HG03139 (cell line): ENCODE measurements around the gene DOCK1.

ENCODE experiments used
- ATAC-seq: cut with Tn5 transposase; IDR thresholded peaks from one replicate; pipeline ENCODE4 v1.9.1; 2021; ENCODE audit not compliant: unreplicated experiment

DOCK1 gene

DNA sequence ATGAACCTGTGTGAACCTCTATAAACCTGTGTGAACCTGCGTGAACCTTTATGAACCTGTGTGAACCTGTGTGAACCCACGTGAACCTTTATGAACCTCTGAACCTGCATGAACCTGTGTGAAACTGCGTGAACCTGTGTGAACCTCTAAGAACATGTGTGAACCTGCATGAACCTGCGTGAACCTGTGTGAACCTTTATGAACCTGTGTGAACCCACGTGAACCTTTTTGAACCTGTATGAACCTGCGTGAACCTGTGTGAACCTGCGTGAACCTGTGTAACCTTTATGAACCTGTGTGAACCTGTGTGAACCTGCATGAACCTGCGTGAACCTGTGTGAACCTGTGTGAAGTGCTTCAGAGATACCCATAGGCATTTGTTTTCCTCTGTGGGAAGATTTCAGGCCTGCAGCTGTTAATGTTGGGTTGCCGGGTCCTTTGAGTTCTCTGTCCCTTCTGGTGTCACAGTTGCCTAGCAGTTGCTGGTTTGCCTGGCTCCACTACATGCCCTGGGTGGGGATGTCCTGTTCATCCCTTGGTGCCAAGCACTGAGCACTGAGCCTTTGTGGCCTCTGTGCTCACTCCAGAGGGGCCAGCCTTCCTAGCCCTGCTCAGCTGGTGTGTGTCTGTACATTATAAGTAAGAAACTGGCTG, 97.9 kb downstream of the DOCK1 start:
- ATAC-seq = no peak

DNA sequence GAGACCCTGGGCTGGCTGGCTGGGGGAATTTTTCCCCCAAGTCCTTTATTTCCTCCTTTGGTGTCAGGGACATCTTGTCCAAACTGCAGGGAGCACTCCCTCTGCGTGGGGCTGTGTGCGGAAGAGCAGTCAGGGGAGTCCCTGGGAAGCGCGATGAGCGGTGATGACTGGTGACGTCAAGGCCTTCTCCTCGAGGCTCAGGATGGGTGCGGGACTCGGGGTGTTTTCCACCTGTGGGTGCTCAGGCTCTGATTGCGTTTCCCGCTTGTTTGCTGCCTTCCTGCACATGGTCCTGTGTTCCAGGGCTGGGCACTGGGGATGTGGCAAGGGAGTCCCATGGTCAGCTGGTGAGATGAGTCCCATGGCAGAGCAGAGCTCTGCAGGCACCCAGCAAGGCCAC, 101.2 kb downstream of the DOCK1 start:
- ATAC-seq = no peak

DNA sequence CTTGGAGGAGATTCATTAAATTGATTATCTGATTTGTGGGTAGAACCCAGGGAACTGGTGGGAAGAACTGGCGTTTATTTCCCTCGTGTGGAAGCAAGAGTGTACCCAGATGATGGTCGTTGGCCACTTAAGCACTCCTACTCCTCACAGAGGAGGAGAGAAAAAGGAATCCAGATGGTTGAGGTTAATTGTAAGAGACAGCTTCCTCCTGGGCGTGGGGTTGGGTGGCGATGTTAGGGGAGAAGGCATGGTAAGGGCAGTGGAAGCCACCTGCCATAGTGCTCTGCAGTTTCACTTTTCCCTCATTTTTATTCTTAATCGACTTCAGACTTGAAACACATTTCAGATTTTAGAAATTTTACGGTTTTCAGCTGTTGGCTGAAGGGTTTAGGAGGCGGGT, 104.1 kb downstream of the DOCK1 start:
- ATAC-seq = no peak

DNA sequence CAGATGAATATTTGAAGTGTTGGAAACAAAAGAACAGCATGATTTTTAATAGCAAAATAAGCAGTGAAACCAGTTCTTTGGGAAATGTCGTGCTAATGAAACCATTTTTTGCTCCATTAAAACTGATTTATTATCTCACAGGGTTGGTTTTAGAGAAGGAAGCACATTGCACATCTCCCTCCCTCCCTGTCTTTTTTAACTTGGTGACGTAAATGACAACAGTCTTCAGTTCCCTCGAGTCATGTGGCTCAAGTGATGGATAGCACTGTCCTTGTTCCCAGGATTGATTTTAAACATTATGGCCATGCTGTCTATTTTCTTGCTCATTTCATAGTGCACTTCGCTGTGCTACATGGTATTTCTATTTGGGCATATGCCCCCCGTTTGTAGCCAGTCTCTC, 105.9 kb downstream of the DOCK1 start:
- no peak for ATAC-seq

DNA sequence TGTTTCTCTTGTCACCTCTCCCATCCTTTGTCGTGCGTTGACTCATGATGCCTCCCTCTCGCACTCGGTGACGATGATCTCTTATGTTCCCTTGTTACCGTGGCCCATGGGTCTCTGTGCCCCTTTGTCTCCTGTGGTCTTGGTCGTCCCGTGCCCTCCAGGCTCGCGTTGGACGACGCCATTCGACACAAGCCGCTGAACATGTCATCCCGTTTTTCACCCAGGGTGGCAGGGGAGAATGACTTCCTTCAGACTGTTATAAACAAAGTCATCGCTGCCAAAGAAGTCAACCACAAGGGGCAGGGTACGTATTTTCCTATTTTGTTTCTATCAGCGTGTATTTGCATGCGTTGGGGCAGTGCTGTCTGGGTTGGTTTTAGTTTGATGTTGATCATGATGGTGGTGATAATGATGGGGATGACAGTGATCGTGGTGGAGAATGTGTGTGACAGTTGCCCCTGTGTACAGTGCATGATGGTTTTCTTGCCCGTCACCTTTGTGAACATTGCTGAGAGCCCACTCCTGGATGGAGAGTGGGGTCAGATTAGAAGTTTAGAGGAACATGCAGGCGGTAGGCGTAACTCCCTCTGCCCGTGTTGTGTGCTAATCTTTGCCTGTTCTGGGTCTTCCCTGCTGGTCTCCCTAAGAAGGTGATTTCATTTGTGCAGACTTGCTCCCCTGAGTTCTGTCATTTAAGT, 107.0 kb downstream of the DOCK1 start:
- ATAC-seq = no peak

DNA sequence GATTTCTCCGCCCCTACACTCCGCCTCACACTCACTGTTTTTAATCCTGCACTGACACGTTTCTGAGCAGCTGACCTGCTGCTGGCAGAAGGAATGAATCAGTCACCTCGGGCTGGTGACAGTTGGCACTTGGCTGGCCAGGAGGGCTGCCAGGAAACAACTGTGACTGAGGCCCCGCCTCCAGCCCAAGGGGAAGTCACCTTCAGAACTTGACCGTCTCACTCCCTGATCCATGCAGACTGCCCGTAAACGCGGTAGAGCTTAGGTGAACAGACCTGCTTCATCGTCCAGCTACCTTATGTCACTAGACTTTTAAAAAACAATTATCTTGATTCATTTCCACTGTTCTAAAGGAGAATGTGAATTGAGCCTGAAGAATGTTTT, 107.5 kb downstream of the DOCK1 start:
- no peak for ATAC-seq

DNA sequence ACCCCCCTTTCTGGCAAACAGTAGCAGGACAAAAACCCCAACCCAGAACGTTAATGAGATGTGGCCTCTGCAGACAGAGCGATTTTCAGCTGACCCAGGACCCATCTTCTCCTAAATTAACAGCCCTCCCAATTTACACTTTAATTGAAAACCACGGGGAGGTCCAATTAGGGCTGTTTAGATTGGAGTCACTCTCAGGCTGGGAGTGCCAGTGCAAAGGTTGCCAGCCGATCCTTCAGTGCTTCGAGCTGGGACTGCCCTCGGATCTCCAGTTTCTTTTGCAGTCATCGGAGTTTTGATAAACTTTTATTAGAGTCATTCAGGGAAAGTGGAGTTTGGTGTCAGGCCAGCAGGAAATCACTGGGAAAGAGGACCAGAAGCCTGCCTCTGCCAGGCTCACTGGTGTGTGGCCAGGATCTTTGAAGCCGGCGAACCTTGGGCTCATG, 108.0 kb downstream of the DOCK1 start:
- no peak for ATAC-seq

DNA sequence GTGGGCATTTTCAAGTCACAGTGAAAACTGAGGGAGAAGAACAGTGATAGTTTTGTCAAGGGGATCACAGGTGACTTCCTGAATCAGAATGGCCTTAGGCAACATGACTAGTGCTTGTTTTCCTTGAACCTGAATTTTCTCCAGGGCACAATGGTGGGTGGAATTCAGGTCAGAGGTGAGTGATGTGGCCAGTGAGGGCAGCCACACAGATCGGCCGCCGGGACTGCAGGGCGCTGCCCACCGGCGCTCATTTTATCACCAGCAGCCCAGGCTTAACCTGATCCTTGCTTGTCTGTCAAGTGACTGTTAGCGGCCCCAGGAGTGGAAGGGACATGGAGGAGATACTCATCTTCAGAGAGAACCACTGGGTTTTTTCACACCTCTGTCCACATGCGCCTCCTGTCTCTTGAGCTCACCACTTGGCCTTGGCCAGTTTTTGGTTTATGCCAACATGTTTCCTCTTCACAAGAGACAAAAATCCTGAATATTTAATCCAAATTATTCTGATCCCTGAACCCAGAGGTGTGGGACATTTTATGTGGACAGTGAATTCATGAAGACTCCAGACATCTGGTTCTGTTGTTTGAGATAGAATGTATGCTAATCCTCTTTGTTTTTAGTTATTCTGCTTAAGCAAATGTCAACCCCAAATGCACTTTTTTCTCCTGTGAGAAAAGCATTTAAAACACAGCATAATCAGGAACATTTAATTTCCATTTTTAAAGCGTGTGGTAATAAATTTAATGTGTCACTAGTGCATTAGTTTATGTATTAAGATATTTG, 108.7 kb downstream of the DOCK1 start:
- no peak for ATAC-seq

DNA sequence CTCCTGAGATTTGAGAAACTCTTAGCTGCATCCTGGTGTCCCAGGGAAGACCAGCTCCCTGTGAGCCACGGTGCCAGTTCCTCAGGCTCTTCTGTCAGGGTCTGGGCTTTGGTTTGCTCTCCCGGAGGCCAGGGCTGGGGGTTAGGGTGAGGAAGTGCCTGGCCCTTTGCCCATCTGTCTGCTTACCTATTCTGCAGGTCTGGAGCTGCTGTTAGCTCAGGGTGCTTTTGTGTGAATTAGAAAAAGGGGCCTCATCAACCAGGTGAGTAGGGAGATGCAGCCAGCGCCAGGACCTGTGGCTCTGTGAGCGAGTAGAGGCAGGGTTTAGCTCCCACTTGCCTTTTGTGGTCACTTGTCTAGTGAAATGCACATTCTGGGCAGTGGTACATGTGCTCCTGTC, 109.4 kb downstream of the DOCK1 start:
- no peak for ATAC-seq

DNA sequence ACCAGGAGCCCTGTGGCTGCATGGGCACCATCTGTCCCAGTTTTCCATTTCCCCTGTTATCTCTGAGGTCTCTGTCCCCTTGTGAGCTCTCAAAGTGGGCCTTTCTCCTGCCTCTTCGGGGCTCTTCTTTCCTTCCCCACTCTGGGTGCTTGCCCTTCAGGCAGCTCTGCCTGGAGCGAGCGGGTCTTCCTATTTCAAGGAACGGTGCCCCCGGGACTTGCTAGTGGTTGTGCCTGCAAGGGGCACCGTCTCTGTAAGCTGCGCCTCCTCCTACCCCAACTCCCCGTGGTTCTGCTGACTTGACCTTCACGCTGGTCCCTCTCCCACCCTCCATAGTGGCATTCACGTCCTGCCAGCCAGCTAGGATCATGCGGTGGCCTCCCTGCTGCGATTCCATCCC, 110.1 kb downstream of the DOCK1 start:
- no peak for ATAC-seq

DNA sequence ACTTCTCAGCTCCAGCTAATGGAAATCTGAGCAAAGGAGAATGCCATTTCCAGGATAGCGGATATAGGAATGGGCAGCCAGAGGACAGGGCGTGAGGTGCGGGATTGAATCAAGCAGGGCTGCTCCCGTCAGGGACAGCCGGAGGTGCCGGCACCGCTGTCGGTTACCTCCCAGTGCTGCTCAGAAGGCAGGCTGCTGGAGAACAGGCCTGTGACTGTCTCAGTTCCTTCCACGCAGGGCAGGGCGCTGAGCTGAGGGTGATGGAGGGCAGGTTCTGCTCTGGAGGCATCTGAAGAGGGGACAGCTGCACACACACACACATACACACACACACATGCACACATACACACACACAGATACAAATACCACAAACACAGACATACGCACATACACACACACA, 111.1 kb downstream of the DOCK1 start:
- ATAC-seq = no peak

DNA sequence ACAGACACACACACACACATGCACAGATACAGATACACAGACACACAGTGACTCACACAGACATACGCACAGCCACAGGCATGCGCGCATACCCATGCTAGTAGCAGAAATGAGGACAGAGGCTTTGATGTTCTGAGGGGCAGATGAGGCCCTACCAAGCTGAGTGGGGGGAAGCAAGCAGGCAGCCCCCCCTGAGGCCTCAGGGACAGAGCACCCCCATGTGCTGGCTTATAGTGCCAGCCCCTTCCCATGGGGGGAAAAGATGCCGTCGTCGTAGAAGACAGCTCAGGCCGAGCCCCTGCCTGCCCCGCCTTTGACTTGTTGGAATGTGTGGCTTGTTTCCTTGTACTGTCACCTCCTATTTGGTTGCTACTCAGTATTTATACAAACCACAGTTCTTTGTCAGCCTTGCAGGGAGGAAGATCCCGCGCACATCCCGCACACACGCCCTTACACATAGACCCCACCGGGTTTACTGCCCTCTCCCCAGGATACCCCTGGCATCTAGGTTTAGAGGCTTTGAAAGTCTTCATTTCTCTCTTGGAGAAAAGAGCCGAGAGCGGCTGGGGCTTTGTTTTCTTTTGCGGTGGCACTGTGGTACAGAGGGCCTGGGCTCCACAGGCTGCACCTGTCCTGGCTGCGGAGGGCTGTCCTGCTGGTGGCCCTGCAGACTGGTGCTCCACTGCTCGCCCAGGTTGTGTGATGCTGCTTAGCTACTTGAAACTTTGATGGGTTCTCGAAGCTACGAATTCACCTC, 112.5 kb downstream of the DOCK1 start:
- no peak for ATAC-seq

DNA sequence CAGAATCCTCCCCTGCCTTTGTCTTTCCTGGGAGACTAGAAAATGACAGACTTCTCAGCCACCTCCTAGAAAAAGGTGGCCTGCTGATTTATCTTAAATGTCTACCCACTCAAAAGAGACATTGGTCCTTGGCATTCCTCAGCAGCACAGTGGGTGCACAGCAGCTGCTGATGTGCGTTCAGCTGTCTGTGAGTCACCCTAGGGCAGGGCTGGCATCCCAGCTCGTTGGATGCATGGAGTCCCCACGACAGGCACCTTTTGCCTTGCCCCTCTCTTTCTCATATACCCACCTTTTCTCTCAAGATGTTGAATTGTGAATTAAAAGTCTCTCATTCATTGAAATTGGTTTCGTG, 113.0 kb downstream of the DOCK1 start:
- ATAC-seq = no peak

DNA sequence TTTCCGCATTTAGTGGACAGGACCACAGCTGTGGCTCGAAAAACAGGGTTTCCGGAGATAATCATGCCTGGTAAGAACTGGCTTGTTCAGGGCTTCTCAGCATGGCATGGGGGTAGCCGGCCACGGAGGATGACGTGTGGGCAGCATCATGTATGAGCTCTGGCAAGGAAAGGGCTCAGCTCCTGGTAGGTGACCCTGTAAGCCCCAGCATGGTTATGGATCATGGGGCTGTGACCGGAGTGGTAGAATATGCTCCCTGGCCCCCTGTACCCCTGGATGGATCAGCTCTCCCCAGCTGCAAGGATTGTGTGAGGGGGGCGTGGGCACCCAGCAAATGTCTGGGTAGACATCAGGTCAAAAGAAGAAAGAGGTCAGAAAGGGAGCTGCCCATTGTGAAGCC, 113.5 kb downstream of the DOCK1 start:
- ATAC-seq = no peak

DNA sequence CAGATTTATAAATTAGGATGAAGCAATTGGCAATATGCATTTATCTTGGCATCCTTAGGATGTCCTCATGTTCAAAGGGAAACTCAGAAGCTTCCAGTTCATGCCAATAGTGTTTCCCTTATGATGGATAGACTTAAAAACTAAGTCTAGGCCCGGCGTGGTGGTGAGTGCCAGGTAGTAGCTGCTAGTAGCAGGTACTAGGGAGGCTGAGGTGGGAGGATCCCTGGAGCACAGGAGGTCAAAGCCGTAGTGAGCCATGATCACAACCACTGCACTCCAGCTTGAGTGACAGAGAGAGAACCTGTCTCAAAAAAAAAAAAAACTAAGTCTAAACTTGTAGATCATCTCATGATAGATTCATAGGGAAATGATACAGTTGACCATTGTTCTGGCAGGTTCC, 115.0 kb downstream of the DOCK1 start:
- no peak for ATAC-seq

DNA sequence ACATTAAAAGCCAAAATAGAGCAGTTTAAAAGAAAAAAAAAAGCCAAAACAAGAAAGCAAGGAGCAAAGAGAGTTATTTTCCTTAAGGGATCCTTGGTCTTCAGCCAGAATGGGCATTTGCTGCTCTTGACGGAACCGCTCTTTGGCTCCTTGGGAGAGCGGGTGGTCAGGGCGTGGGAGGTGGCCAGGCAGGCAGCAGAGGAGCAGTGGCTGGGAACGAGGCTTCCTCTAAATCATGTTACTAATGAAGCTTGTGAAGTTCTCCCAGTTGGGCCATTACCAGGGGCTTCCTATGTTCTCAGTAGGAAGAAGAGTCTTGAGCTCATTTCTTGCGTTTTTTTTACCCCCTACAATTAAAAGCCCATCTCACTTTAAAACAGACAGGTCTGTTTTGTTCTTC, 116.6 kb downstream of the DOCK1 start:
- no peak for ATAC-seq

DNA sequence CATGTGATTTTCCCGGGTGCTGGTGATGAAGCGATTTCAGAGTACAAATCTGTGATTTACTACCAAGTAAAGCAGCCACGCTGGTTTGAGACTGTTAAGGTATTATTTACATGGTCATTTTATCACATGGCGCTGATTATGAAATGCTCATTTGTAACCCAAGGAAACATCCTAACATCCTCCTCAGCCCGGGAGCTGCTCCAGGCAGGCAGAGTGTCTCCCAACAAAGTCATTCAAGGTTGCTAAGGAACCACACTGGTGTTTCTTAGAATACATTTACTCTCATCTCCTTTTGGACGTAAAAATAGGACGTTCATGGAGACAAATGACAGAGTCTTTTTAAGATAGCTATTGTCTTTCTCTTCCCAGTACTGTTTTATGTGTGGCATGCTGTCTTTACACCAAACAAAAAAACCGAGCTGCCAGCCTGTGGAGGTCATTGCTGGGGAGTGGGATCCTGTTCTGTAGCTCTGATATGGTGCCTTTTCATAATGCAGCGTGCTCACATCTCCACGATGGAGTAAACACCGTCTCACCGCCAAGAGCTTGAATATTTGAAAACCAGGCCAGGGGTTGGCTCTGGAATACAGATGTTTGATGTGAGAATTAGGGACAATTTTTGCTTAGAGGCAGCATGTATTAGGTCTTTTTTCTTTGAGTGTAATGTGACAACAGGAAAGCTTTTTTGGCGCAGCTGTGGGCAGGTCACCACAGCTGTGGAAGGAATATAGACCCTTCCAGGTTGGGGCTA, 119.6 kb downstream of the DOCK1 start:
- ATAC-seq = no peak

DNA sequence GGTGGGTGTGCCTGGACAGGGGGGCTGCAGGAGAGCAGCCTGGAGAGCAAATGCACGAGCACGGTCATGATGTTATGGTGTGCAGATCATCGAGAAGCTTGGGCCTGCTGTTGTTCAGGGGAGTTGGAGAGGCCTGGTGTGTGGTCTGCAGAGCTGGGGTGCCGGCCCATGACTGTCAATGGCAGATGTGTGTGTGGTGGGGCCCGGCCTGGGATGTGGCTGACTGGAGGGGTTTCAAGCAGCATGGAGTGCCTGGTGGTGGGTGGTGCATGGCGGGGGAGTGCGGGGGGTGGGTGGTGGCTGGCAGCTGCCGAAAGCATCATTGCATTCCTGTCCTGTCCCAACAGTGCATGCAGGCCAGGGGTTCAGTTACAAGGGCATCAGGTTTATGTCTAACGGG, 122.6 kb downstream of the DOCK1 start:
- no peak for ATAC-seq

DNA sequence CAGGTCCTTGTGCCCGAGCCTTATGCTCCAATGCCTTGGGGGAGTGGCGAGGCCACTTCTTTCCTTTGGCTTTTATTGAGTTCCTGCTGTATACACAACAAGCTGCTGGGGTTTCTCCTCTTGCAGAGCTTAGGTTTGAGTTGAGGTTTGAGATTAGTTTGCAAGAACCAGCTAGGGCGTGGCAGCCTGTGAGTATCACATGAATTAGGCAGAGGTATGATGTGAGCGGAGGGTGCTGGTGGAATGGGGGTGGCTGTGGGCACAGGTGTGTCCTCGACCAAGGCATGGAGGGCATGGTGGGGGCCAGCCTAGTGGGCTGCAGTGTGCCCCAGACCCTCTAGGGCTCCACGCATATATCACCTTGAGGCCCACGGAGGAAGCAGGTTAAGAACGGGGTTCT, 123.3 kb downstream of the DOCK1 start:
- no peak for ATAC-seq

DNA sequence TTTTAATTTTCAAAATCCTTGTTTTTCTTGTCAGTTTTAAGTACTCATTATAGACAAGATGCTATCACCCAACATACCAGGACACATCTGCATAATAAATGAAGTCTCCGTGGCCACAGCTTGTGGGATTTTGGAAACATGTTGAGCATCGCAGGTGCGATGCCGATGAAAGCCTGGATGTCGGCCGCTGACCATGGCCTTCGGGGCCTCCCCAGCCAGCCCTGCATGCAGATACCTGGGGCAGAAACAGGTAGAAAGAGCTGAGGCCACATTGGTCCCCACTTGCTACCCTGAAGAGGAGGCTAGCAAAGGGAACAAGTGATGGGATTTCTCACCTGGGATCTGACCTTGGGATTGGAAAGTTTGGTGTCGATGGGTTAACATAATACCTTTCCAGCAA, 123.8 kb downstream of the DOCK1 start:
- ATAC-seq = no peak
